Neutrophil (primary cell): Measurements from ENCODE around the gene GNAI3.

Experiments used
- H3K27ac ChIP-seq: fragments of 200-600 bp; sonication (generic); 2 replicates; pipeline ENCODE4 v1.5.1; 2016; ENCODE audit warnings: mild to moderate bottlenecking, moderate library complexity
- H3K27me3 ChIP-seq: fragments of 200-600 bp; sonication (generic); 2 replicates; pipeline ENCODE4 v1.6.0; 2016; ENCODE audit warnings: mild to moderate bottlenecking
- H3K36me3 ChIP-seq: fragments of 200-600 bp; sonication (generic); 2 replicates; pipeline ENCODE4 v1.5.1; 2017
- H3K4me1 ChIP-seq, 2 experiments: fragments of 200-600 bp in 1 of 2; sonication (generic) in 1 of 2; 1 replicate in 1 of 2; 2 replicates in 1 of 2; pipeline versions ENCODE4 v1.5.1 to v1.6.1; 2013 to 2016; ENCODE audit warnings: low read depth in 1 of 2, low read length in 1 of 2, mild to moderate bottlenecking in 1 of 2, moderate library complexity in 1 of 2; ENCODE audit not compliant: control insufficient read depth in 1 of 2, insufficient read depth in 1 of 2
- H3K4me3 ChIP-seq, 2 experiments: fragments of 200-600 bp in 1 of 2; sonication (generic) in 1 of 2; 1 replicate in 1 of 2; 2 replicates in 1 of 2; pipeline ENCODE4 v1.5.1; 2013 to 2016; ENCODE audit warnings: low read depth in 1 of 2, low read length in 1 of 2, mild to moderate bottlenecking in 1 of 2, moderate library complexity in 1 of 2
- H3K9me3 ChIP-seq: fragments of 200-600 bp; sonication (generic); 2 replicates; pipeline ENCODE4 v1.5.1; 2016
- CTCF ChIP-seq: fragments of 200-600 bp; sonication (generic); IDR thresholded peaks from 2 replicates; pipeline ENCODE4 v1.5.1; 2016; ENCODE audit warnings: antibody characterized with exemption

GNAI3 gene

GRCh38 chr1:109537450-109538178, 10.8 kb upstream of the GNAI3 start:
- no peaks in the 10 kb centered on the region for H3K36me3 ChIP-seq
- no peak overlapping the region for H3K4me3 ChIP-seq
- H3K4me1 ChIP-seq = peaks cover 3% of the 10 kb centered on the region in 2 experiments
- no peaks in the 10 kb centered on the region for H3K27me3 ChIP-seq
- H3K9me3 ChIP-seq = no peaks in the 10 kb centered on the region
- H3K27ac ChIP-seq = no peak overlapping the region
- TF ChIP-seq CTCF = no peak

GRCh38 chr1:109538827-109539555, 9.4 kb upstream of the GNAI3 start:
- Histone ChIP-seq H3K4me1 (no peaks in the 10 kb centered on the region), H3K4me3 (no peak overlapping the region), H3K36me3 (no peaks in the 10 kb centered on the region), H3K27ac (no peak overlapping the region), H3K9me3 (no peaks in the 10 kb centered on the region), H3K27me3 (no peaks in the 10 kb centered on the region)
- TF ChIP-seq CTCF = no peak

- Histone ChIP-seq H3K27ac (no peak within 1 kb of the TSS), H3K4me1 (no peaks in the 10 kb centered on the region), H3K9me3 (no peaks in the 10 kb centered on the region), H3K36me3 (no peaks in the 10 kb centered on the region), H3K4me3 (no peak within 1 kb of the TSS), H3K27me3 (no peaks in the 10 kb centered on the region)
- TF ChIP-seq CTCF = no peak
These were observed 8.7 kb upstream of the GNAI3 start, which contains the start of gene GPR61 for GRCh38 chr1:109539676-109540075. Gene GPR61, plus strand, starts transcription at chr1:109539872. Its CDS starts 3,151 bp downstream, at chr1:109543023.

- Histone ChIP-seq H3K36me3 (no peaks in the 10 kb centered on the region), H3K9me3 (no peaks in the 10 kb centered on the region), H3K4me1 (peaks cover 0 to under 1% of the 10 kb centered on the region in 2 experiments), H3K27ac (no peak overlapping the region), H3K4me3 (no peak overlapping the region), H3K27me3 (no peaks in the 10 kb centered on the region)
- TF ChIP-seq CTCF = no peak
These were observed 7.3 kb upstream of the GNAI3 start for GRCh38 chr1:109541102-109541501.

- Histone ChIP-seq H3K9me3 (no peaks in the 10 kb centered on the region), H3K27ac (no peak overlapping the region), H3K4me3 (no peak overlapping the region), H3K27me3 (no peaks in the 10 kb centered on the region), H3K36me3 (no peaks in the 10 kb centered on the region), H3K4me1 (peaks cover 13 to 16% of the 10 kb centered on the region in 2 experiments)
- no peak for TF ChIP-seq CTCF
These were observed 5.8 kb upstream of the GNAI3 start for GRCh38 chr1:109542657-109543056.
